Activated T-cell treated with anti-CD3 and anti-CD28 coated beads, Interleukin-2, amount 50 U/mL, for 72 hours (primary cell): ENCODE results near the gene PEMT. TPM values are rescaled to one million over a fixed set of nuclear protein-coding genes. Genes with fewer than 3 reads are reported as not detected.
A peak's percentile ranks its signal among the peaks of the same experiment; 100 is the strongest.

Experiments used
- ATAC-seq, 2 donors: fragments of 150-1000 bp; cut with Tn5 transposase; replicated peaks in 1 of 2; 2 replicates each; pipeline ENCODE4 v1.10.0; 2021; ENCODE audit warnings: moderate library complexity in 2 of 2, mild to moderate bottlenecking in 1 of 2
- DNase-seq, 2 donors: peaks; one replicate each; pipeline ENCODE4 v3.0.0; 2021 to 2022; ENCODE audit warnings: mixed read lengths in 1 of 2
- H3K27ac Mint-ChIP-seq: one replicate; pipeline ENCODE4 v1.8.0; 2022; ENCODE audit warnings: mild to moderate bottlenecking, moderate library complexity, mixed read lengths
- H3K27me3 Mint-ChIP-seq: one replicate; pipeline ENCODE4 v1.8.0; 2022; ENCODE audit warnings: low read depth, mixed read lengths
- H3K36me3 Mint-ChIP-seq, 2 donors: one replicate each; pipeline ENCODE4 v1.8.0; 2022; ENCODE audit warnings: mixed read lengths in 2 of 2, mild to moderate bottlenecking in 1 of 2; ENCODE audit not compliant: insufficient read depth in 2 of 2
- H3K4me1 Mint-ChIP-seq: one replicate; pipeline ENCODE4 v1.8.0; 2022; ENCODE audit warnings: low read depth, mixed read lengths
- H3K4me3 Mint-ChIP-seq, 2 donors: one replicate each; pipeline ENCODE4 v1.8.0; 2022; ENCODE audit warnings: mild to moderate bottlenecking in 2 of 2, mixed read lengths in 2 of 2, moderate library complexity in 2 of 2
- H3K9me3 Mint-ChIP-seq, 2 donors: one replicate each; pipeline ENCODE4 v1.8.0; 2022; ENCODE audit warnings: mixed read lengths in 2 of 2
- total RNA-seq, 2 donors: library from RNA; stranded (reverse); gene quantifications; one replicate each; pipeline ENCODE4 v1.2.3, GENCODE V29; 2022

PEMT gene
- total RNA-seq, 2 donors from 2014 or later, result 21.6 to 36.8 TPM

DNA sequence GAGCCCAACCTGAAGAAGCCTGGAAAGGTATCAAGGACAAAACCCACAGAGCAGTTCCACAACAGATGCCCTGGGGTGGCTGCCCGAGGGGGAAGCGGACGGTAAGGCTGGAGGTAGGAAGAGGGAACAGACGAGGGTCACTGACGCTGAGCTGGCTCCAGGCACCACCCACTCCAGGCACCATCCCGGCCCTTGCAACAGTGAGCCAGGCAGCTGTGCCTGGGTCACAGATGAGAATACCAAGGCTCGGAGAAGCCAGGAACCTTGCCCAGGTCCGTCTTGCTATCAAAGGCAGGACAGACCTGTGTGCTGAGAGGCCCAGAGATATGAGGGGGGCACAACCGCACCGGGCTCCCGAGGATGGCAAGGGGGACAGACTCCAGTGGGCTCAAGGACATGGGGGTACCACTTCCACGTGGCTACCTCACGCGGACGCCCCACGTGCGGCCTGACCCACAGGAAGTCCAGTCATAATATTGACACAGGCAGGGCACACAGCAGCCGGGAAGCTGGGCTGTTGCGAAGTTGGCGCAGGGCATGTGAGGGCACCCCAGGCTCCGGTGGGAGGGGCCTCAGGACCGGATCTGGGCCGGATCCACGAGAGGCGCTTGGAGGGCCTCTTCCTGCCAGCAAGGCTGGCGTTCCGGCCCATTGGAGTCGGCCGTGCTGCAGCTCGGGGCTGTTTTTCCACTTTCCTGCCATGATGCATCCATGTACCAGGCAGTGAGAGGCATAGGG is 29.9 kb downstream of the PEMT start:
- Mint-ChIP-seq H3K36me3 (no peaks in the 10 kb centered on the region), H3K4me3 (no peak overlapping the region)

DNA sequence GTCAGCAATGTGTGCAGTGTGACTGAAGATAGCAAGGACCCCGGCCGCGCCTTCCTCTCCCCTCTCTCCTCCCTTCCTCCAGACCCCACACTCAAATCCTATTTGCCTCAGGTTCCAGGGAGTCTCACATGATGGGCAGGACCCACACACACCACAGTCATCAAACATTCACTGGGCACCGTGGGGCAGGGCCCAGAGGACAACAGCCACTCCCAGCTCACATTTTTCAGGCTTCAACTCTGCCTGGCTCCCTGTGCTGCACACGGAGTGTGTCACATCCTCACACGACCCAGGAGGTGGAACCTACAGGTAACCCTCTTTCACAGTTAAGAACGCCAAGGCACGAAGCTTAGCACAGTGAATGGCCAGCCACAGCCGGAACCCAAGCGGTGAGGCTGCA is 30.5 kb downstream of the PEMT start:
- ATAC-seq (no peak), DNase-seq (no peak)
- H3K36me3 Mint-ChIP-seq, result no peaks in the 10 kb centered on the region
- no peak overlapping the region for H3K4me3 Mint-ChIP-seq
- no peaks in the 10 kb centered on the region for H3K4me1 Mint-ChIP-seq
- no peaks in the 10 kb centered on the region for H3K27me3 Mint-ChIP-seq
- no peaks in the 10 kb centered on the region for H3K9me3 Mint-ChIP-seq
- peak overlapping the region; percentile 54 for H3K27ac Mint-ChIP-seq

More for the DNA sequence above, 29.9 kb downstream of the PEMT start:
- DNase-seq (no peak), ATAC-seq (no peak)
- Mint-ChIP-seq H3K9me3 (no peaks in the 10 kb centered on the region), H3K27ac (peak overlapping the region; percentile 54), H3K4me1 (no peaks in the 10 kb centered on the region), H3K27me3 (no peaks in the 10 kb centered on the region)

DNA sequence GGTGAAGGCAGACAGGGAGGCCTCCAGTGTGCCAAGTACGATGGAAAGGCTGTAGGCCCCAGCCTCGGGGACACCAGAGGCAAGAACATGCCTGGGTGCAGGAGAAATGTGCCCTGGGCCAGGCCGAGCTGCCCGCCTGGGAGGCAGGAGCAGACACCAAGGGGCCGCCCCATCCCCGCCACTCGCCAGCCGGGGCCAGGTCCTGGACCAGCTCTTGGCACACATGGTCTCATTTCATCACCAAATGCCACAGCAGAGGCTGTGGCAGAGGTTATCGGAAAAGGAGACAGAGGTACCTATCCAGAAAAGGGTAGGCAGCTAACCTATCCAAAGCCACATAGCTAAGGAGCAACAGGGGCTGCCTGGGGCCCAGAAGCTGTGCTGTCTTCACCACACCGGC is 31.3 kb downstream of the PEMT start:
- no peaks in the 10 kb centered on the region for H3K9me3 Mint-ChIP-seq
- no peaks in the 10 kb centered on the region for H3K36me3 Mint-ChIP-seq
- ATAC-seq (no peak), DNase-seq (no peak)
- no peak overlapping the region for H3K4me3 Mint-ChIP-seq
- H3K4me1 Mint-ChIP-seq, result no peaks in the 10 kb centered on the region
- H3K27ac Mint-ChIP-seq, result no peak overlapping the region
- H3K27me3 Mint-ChIP-seq, result no peaks in the 10 kb centered on the region

DNA sequence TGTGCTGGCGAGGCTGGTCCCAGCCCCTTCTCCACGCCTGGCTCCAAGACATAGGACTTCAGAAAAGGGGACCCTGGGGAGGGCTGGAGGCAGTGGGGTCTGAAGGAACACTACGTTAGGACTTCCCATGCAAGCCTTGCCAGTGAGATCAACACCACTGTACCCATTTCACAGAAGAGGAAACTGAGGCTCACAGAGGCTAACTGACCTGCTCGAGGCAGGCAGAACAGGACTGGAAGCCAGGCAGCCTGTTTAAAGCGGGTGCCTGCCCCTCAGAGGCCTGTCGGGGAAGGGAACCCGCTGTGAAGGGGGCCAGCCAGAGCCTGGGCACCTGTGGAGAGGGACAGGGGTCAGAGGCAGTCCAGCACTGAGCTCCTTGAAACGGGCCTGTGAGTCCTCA is 32.3 kb downstream of the PEMT start:
- Mint-ChIP-seq H3K27me3 (no peaks in the 10 kb centered on the region), H3K9me3 (no peaks in the 10 kb centered on the region), H3K27ac (no peak overlapping the region), H3K4me3 (no peak overlapping the region), H3K4me1 (no peaks in the 10 kb centered on the region), H3K36me3 (no peaks in the 10 kb centered on the region)
- DNase-seq (no peak), ATAC-seq (no peak)

DNA sequence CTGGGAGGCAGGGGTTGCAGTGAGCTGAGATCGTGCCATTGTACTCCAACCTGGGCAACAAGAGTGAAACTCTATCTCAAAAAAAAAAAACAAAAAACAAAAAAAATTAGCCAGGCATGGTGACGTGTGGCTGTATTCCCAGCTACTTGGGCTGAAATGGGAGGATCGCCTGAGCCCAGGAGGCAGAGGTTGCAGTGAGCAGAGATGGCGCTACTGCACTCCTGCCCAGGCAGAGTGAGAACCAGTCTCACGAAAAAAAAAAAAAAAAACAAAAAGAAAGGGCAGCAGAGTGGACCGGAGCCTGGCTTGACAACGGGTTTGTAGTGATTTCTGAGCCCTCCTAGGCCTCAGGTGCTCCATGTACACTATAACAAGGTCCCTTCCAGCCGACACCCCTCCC is 33.1 kb downstream of the PEMT start:
- H3K27me3 Mint-ChIP-seq, result no peaks in the 10 kb centered on the region
- no peak overlapping the region for H3K27ac Mint-ChIP-seq
- ATAC-seq (no peak), DNase-seq (no peak)
- no peak overlapping the region for H3K4me3 Mint-ChIP-seq
- H3K4me1 Mint-ChIP-seq, result no peaks in the 10 kb centered on the region
- H3K9me3 Mint-ChIP-seq, result no peaks in the 10 kb centered on the region
- no peaks in the 10 kb centered on the region for H3K36me3 Mint-ChIP-seq

DNA sequence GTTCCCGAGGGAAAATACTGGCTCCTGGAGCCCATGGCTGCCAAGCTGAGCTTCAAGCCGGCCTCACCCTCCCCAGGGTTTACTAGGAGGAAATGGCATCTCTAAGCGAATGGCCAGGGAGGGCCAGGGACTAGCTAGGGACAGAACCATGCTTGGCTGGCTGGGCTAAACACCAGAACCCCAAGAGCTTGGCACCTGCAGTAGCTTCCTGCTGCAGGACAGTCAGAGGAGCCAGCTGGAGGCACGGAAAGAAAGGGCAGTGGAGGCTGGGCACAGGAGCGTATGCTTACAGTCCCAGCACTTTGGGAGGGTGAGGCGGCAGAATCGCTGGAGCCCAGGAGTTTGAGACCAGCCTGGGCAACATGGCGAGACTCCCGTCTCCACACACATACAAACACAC is 33.7 kb downstream of the PEMT start:
- no peaks in the 10 kb centered on the region for H3K4me1 Mint-ChIP-seq
- H3K9me3 Mint-ChIP-seq, result no peaks in the 10 kb centered on the region
- no peak overlapping the region for H3K27ac Mint-ChIP-seq
- no peak for ATAC-seq
- H3K27me3 Mint-ChIP-seq, result no peaks in the 10 kb centered on the region
- no peak overlapping the region for H3K4me3 Mint-ChIP-seq
- no peaks in the 10 kb centered on the region for H3K36me3 Mint-ChIP-seq
- no peak for DNase-seq

DNA sequence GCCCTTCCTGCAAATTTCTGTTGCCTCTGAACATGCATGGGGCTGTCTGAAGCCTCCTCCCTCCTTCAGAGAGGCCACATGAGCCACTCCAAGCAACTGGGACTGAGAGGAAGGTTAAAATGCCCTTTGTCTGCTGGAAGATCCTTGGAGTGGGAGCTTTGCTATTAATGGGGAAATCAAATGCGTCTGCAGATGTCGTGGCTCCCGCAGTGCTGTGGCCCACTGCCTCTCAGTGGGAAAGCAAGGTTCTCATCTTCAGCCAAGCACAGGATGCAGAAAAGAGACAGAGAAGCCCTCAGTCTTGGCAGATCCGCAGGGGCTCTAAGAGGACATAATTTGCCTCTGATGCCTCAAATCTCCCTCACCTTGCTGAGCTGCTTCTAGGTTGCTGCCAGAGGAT is 34.8 kb downstream of the PEMT start:
- Mint-ChIP-seq H3K4me3 (no peak overlapping the region), H3K27me3 (no peaks in the 10 kb centered on the region), H3K36me3 (no peaks in the 10 kb centered on the region), H3K27ac (no peak overlapping the region), H3K9me3 (no peaks in the 10 kb centered on the region), H3K4me1 (no peaks in the 10 kb centered on the region)
- DNase-seq (no peak), ATAC-seq (no peak)

DNA sequence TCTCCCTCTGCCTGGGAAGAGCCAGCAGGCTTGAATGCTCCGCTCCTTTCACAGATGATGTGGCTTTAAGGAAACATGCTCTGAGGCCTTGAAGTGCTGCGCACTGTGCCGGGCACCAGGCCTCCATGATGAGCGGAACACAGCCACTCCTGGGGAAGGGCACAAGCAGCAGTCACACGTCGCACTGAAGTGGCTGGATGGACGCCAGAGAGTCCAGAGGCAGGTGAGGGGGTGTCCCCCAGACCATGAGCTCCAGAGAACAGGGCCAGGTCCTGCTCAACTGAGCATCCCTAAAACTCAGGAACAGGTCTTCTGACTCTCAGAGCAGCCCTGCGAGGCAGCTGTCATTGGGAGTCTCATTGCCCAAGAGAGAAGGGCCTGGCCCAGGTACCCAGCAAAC is 35.6 kb downstream of the PEMT start:
- ATAC-seq, result no peak
- Mint-ChIP-seq H3K36me3 (no peaks in the 10 kb centered on the region), H3K27ac (no peak overlapping the region)

DNA sequence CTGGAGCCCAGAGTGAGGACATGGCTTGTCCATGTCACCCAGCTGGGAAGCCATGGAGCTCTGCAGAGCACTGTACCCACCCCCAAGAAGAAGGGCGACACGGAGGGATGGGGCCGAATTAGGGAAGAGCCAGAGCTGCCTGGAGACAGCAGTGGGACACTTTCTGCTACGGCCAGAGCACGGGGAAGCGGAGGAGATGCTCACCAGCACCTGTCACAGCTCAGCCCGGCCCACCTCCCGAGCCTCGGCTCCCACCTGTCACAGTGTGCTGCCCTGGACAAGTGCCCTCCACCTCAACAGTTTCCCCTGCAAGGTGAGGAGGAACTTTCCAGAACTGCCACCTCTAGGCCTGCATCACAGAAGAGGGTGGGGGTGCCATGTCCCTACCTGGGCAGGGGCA is 36.4 kb downstream of the PEMT start:
- Mint-ChIP-seq H3K4me3 (no peak overlapping the region), H3K27ac (no peak overlapping the region), H3K36me3 (no peaks in the 10 kb centered on the region), H3K27me3 (no peaks in the 10 kb centered on the region), H3K4me1 (no peaks in the 10 kb centered on the region), H3K9me3 (no peaks in the 10 kb centered on the region)
- no peak for DNase-seq
- no peak for ATAC-seq

More for the DNA sequence above, 35.6 kb downstream of the PEMT start:
- no peak for DNase-seq
- H3K9me3 Mint-ChIP-seq, result no peaks in the 10 kb centered on the region
- no peaks in the 10 kb centered on the region for H3K27me3 Mint-ChIP-seq
- H3K4me3 Mint-ChIP-seq, result no peak overlapping the region
- no peaks in the 10 kb centered on the region for H3K4me1 Mint-ChIP-seq

DNA sequence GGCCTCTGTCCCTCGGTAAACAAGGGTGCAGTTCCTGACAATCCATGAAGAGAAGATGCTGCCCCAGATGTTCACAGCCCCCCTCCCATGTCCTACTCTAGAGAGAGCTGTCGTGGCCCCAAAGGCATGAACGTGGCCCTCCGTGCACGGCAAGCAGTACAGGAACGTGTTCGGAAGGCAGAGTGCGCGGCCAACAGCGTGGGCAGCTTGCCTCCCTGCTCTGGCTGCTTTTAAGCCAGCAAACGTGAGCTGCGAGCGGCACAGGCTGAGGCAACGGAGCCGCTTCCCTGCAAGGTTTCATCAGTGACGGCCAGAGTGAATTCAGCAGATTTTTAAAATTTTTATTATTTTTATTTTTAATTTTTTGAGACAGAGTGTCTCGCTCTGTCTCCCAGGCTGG is 37.2 kb downstream of the PEMT start:
- no peak for DNase-seq
- no peaks in the 10 kb centered on the region for H3K9me3 Mint-ChIP-seq
- H3K36me3 Mint-ChIP-seq, result no peaks in the 10 kb centered on the region
- H3K4me1 Mint-ChIP-seq, result no peaks in the 10 kb centered on the region
- no peak for ATAC-seq
- H3K4me3 Mint-ChIP-seq, result no peak overlapping the region
- no peaks in the 10 kb centered on the region for H3K27me3 Mint-ChIP-seq
- no peak overlapping the region for H3K27ac Mint-ChIP-seq

DNA sequence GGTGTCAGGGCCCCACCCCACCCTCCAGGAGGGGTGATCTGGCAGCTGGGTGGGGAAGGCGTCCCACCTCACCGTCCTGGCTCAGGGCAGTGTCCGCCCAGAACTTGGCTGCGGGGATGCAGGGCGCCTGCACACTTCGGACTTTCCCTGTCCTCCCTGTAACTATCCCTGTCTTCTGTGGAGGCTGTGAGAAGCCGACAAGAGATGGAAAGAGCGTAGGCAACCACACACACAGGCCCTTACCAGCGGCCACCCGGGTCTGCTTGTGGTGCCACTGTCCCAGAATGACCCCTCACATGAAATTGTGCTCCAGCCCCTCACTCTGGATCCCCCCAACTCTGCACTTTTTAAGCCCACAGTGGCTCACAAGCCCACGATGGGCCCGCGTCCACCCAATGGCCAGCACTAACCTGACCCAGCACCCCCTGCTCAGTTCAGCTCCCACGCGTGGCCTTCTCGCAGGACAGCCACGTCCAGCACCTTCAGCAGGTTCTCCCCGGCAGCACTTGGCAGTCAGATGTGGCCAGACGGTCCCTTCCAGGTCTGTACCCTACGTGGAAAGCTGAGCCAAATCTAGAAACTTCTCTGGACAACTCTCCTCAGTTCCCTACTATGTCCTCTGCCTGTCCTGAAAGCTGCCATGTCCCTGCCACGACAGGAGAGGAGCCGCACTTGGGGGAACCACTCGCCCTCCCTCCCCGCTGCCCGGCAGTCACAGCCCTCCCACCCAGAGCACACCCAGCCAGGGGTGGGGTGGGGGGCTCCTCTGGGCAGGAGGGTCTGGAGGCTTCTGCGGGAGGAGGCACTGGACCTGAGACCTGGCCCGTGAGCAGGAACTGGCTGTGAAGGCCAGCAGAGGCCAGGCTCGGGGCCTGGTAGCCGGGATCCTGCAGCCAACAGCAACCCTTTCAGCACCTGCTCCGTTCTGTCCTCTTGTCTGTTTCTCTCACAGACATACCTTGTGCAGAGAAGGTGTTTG is 38.0 kb downstream of the PEMT start:
- H3K4me3 Mint-ChIP-seq, result no peak overlapping the region
- no peaks in the 10 kb centered on the region for H3K27me3 Mint-ChIP-seq
- H3K4me1 Mint-ChIP-seq, result no peaks in the 10 kb centered on the region
- no peak overlapping the region for H3K27ac Mint-ChIP-seq
- H3K9me3 Mint-ChIP-seq, result no peaks in the 10 kb centered on the region
- DNase-seq (no peak), ATAC-seq (no peak)
- no peaks in the 10 kb centered on the region for H3K36me3 Mint-ChIP-seq

DNA sequence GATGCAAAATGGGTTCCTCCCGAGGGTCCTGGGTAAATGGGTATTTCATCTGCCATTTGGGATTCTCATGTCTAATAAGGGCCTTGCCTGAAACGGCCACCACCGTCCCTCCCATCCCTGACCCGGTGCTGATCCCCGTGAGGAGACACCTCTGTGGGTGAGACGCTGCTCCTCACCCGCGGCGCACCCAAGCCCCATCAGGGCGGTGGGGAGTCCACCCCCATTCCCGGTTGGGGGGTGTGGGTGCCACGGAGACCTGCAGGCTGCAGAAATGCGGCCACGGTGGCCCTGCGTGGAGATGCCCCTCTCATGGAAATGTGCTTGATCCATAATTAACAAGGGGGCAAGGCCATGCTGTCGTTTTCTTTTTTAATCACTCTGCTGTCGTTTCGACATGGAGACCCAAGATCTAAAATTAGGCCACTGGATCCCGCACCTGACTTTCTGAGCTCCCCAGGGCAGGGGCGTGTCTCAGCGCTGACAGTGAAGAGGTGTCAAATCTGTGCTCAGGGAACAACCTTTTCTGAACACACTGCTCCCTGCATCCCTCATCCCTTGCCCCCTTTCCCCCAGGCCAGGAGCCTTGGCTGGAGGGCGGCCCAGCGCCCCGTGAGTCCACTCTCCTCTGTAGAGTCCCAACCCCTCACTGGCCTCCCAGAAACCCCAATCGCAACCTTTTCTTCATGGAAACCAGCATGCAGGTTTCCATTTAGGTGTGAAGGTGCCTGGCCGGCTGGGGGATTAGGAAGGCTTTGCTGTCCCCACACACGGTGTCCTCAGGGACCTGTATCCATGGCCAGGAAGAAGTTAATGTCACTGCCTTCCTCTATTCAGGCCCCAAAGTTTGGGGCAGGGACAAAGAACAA is 38.9 kb downstream of the PEMT start:
- Mint-ChIP-seq H3K36me3 (no peaks in the 10 kb centered on the region), H3K27me3 (no peaks in the 10 kb centered on the region), H3K9me3 (no peaks in the 10 kb centered on the region), H3K27ac (no peak overlapping the region), H3K4me1 (no peaks in the 10 kb centered on the region), H3K4me3 (no peak overlapping the region)
- ATAC-seq (no peak), DNase-seq (no peak)

DNA sequence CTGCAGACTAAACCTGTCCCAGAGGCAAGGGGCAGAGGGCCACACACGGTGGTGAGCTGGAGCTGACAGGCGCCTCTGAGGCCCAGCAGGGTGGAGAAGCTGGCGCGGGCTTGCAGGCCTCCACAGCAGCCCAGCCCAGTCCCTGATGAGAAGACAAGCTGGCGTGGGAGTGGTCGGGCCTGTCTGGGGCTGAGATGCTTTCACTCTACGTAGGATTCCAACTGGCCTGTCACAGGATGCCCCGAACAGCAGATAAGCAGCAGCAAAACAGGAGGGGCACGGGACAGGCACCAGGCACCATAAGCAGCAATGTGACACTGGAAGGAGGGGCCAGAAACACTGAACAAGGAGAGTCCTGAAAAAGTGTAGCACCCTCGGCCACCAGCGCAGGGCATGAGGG is 40.1 kb downstream of the PEMT start:
- Mint-ChIP-seq H3K27ac (no peak overlapping the region), H3K4me1 (no peaks in the 10 kb centered on the region), H3K9me3 (no peaks in the 10 kb centered on the region), H3K27me3 (no peaks in the 10 kb centered on the region), H3K4me3 (no peak overlapping the region), H3K36me3 (no peaks in the 10 kb centered on the region)
- DNase-seq, result no peak
- ATAC-seq, result no peak
